ENCODE results near the gene TCEANC. TPM values are rescaled to one million over a fixed set of nuclear protein-coding genes. Genes with fewer than 3 reads are reported as not detected.
"Not testable (repeated sequence)": the region's sequence is repeated elsewhere in the genome, so short reads cannot be mapped to it uniquely, and the experiment has no call there.

TCEANC gene
- total and polyA plus RNA-seq, 2 experiments from 2014 or later = 1.8 to 5.4 TPM

- H2AFZ ChIP-seq = peak overlapping the region; percentile 46
- 67% methylated on average over 9 of the region's 9 CpGs for WGBS (ENCODE audit: low lambda C conversion rate, missing lambda C conversion rate)
- no peaks in the 10 kb centered on the region for H3K27me3 ChIP-seq
- no peaks in the 10 kb centered on the region for H3K9me3 ChIP-seq (ENCODE audit: low read depth)
- H3K4me3 ChIP-seq = no peak overlapping the region
- no peaks in the 10 kb centered on the region for H3K79me2 ChIP-seq
- DNase-seq (ENCODE audit: low spot score) = no peak
- H3K4me2 ChIP-seq = no peak overlapping the region
- no peak overlapping the region for H3K27ac ChIP-seq
- TF ChIP-seq EZH2 (IDR thresholded peaks at IDR 0.05; ENCODE audit: borderline replicate concordance) (no peak), CTCF (IDR thresholded peaks at IDR 0.05; ENCODE audit: poor library complexity) (no peak), EZH2phosphoT487 (IDR thresholded peaks at IDR 0.05; ENCODE audit: low read depth, severe bottlenecking, unreplicated experiment) (no peak)
- no peaks in the 10 kb centered on the region for H3K36me3 ChIP-seq (replicated peaks; ENCODE audit: insufficient read depth, low read depth)
- no peaks in the 10 kb centered on the region for H4K20me1 ChIP-seq (ENCODE audit: insufficient read depth, poor library complexity, severe bottlenecking)
- H3K9me2 ChIP-seq (replicated peaks; ENCODE audit: insufficient read depth) = no peaks in the 10 kb centered on the region
- peaks cover 4% of the 10 kb centered on the region for H3K4me1 ChIP-seq (ENCODE audit: insufficient read depth)
Measured at GRCh38 chrX:13645464-13646153, 7.3 kb upstream of the TCEANC start.

GRCh38 chrX:13646154-13646549 lies 6.8 kb upstream of the TCEANC start:
- no peaks in the 10 kb centered on the region for H3K9me3 ChIP-seq (ENCODE audit: low read depth)
- H3K9me2 ChIP-seq (replicated peaks; ENCODE audit: insufficient read depth) = no peaks in the 10 kb centered on the region
- H3K4me1 ChIP-seq (ENCODE audit: insufficient read depth) = peaks cover 8% of the 10 kb centered on the region
- WGBS (ENCODE audit: low lambda C conversion rate, missing lambda C conversion rate) = 54% methylated on average over 3 of the region's 3 CpGs
- H3K4me2 ChIP-seq = no peak overlapping the region
- H3K27me3 ChIP-seq = no peaks in the 10 kb centered on the region
- no peaks in the 10 kb centered on the region for H3K36me3 ChIP-seq (replicated peaks; ENCODE audit: insufficient read depth, low read depth)
- no peaks in the 10 kb centered on the region for H4K20me1 ChIP-seq (ENCODE audit: insufficient read depth, poor library complexity, severe bottlenecking)
- H3K27ac ChIP-seq = peak overlapping the region; percentile 13
- H3K4me3 ChIP-seq = no peak overlapping the region
- no peaks in the 10 kb centered on the region for H3K79me2 ChIP-seq
- peak; percentile 75 for DNase-seq (ENCODE audit: low spot score)
- H2AFZ ChIP-seq = peak overlapping the region; percentile 46
- peak; percentile 64 for TF ChIP-seq CTCF (IDR thresholded peaks at IDR 0.05; ENCODE audit: poor library complexity)
- no peak for TF ChIP-seq EZH2 (IDR thresholded peaks at IDR 0.05; ENCODE audit: borderline replicate concordance)
- TF ChIP-seq EZH2phosphoT487 (IDR thresholded peaks at IDR 0.05; ENCODE audit: low read depth, severe bottlenecking, unreplicated experiment) = no peak

GRCh38 chrX:13647709-13648212 lies 5.2 kb upstream of the TCEANC start:
- Histone ChIP-seq H2AFZ (no peak overlapping the region), H3K4me3 (no peak overlapping the region), H3K9me3 (ENCODE audit: low read depth) (no peaks in the 10 kb centered on the region), H3K9me2 (replicated peaks; ENCODE audit: insufficient read depth) (no peaks in the 10 kb centered on the region), H3K27me3 (no peaks in the 10 kb centered on the region), H3K4me2 (no peak overlapping the region), H3K36me3 (replicated peaks; ENCODE audit: insufficient read depth, low read depth) (no peaks in the 10 kb centered on the region), H3K4me1 (ENCODE audit: insufficient read depth) (peaks cover 8% of the 10 kb centered on the region), H4K20me1 (ENCODE audit: insufficient read depth, poor library complexity, severe bottlenecking) (no peaks in the 10 kb centered on the region), H3K79me2 (no peaks in the 10 kb centered on the region), H3K27ac (peak overlapping the region; percentile 88)
- 79% methylated on average over 8 of the region's 8 CpGs for WGBS (ENCODE audit: low lambda C conversion rate, missing lambda C conversion rate)
- TF ChIP-seq EZH2phosphoT487 (IDR thresholded peaks at IDR 0.05; ENCODE audit: low read depth, severe bottlenecking, unreplicated experiment) (no peak), CTCF (IDR thresholded peaks at IDR 0.05; ENCODE audit: poor library complexity) (no peak), EZH2 (IDR thresholded peaks at IDR 0.05; ENCODE audit: borderline replicate concordance) (no peak)
- peak; percentile 77 for DNase-seq (ENCODE audit: low spot score)

GRCh38 chrX:13648336-13648735 lies 4.6 kb upstream of the TCEANC start:
- peak overlapping the region; percentile 88 for H3K27ac ChIP-seq
- DNase-seq (ENCODE audit: low spot score); H3K79me2 ChIP-seq; H3K27me3 ChIP-seq; H3K9me3 ChIP-seq (ENCODE audit: low read depth); H2AFZ ChIP-seq; H3K4me3 ChIP-seq; H3K4me1 ChIP-seq (ENCODE audit: insufficient read depth); H3K9me2 ChIP-seq (replicated peaks; ENCODE audit: insufficient read depth); H3K36me3 ChIP-seq (replicated peaks; ENCODE audit: insufficient read depth, low read depth); H4K20me1 ChIP-seq (ENCODE audit: insufficient read depth, poor library complexity, severe bottlenecking); H3K4me2 ChIP-seq: not testable (repeated sequence)
- WGBS (ENCODE audit: low lambda C conversion rate, missing lambda C conversion rate) = 94% methylated on average over 2 of the region's 2 CpGs
